ENCODE results near the gene DENND4A.

GRCh38 chr15:65651042-65651322, 141.1 kb downstream of the DENND4A start:
- TF ChIP-seq, protein P1, sequence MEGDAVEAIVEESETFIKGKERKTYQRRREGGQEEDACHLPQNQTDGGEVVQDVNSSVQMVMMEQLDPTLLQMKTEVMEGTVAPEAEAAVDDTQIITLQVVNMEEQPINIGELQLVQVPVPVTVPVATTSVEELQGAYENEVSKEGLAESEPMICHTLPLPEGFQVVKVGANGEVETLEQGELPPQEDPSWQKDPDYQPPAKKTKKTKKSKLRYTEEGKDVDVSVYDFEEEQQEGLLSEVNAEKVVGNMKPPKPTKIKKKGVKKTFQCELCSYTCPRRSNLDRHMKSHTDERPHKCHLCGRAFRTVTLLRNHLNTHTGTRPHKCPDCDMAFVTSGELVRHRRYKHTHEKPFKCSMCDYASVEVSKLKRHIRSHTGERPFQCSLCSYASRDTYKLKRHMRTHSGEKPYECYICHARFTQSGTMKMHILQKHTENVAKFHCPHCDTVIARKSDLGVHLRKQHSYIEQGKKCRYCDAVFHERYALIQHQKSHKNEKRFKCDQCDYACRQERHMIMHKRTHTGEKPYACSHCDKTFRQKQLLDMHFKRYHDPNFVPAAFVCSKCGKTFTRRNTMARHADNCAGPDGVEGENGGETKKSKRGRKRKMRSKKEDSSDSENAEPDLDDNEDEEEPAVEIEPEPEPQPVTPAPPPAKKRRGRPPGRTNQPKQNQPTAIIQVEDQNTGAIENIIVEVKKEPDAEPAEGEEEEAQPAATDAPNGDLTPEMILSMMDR (conservative IDR thresholded peaks at IDR 0.05; ENCODE audit: low read depth, low read length) = no peak
- TF ChIP-seq POLR2A (IDR thresholded peaks at IDR 0.05; ENCODE audit: low read depth, low read length) (no peak), RFX5 (IDR thresholded peaks at IDR 0.05; ENCODE audit: low read depth, low read length) (no peak), RAD21 (IDR thresholded peaks at IDR 0.05; ENCODE audit: low read length) (no peak)
